ENCODE measurements around the gene PRIM2.

DNA sequence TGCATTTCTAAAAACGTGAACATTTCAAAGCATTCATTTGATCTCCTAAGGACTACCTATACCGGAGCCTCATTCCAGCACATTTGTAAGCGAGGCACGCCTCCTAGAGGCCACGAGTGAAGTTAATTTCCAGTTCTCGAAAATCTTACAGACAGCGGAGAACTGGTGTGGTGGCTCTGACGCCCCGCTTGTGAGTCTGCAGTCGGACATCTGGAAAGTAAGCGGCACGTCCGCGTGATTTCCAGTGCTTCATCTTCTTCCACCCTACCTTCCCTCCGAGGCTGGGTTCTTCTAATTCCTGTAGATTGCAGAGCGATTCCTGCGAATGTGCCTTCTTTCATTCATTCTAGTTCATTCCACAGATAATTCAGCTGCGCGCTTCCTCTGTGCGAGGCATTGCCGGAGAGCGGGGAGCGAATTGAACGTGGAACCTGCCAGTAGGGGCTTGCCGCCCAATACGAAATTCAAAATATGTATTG lies 810 bp upstream of the PRIM2 start:
- TF ChIP-seq, protein P1, sequence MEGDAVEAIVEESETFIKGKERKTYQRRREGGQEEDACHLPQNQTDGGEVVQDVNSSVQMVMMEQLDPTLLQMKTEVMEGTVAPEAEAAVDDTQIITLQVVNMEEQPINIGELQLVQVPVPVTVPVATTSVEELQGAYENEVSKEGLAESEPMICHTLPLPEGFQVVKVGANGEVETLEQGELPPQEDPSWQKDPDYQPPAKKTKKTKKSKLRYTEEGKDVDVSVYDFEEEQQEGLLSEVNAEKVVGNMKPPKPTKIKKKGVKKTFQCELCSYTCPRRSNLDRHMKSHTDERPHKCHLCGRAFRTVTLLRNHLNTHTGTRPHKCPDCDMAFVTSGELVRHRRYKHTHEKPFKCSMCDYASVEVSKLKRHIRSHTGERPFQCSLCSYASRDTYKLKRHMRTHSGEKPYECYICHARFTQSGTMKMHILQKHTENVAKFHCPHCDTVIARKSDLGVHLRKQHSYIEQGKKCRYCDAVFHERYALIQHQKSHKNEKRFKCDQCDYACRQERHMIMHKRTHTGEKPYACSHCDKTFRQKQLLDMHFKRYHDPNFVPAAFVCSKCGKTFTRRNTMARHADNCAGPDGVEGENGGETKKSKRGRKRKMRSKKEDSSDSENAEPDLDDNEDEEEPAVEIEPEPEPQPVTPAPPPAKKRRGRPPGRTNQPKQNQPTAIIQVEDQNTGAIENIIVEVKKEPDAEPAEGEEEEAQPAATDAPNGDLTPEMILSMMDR (IDR thresholded peaks at IDR 0.05; ENCODE audit: low read length): peak; percentile 79
- no peak for TF ChIP-seq EZH2 (IDR thresholded peaks at IDR 0.05; ENCODE audit: borderline replicate concordance, low read length)
